ENCODE results near the gene DYSF. TPM values are rescaled to one million over a fixed set of nuclear protein-coding genes. Genes with fewer than 3 reads are reported as not detected.

The DYSF gene
- polyA plus RNA-seq, 1 donor from 2014 or later = 0.04 TPM

DNA sequence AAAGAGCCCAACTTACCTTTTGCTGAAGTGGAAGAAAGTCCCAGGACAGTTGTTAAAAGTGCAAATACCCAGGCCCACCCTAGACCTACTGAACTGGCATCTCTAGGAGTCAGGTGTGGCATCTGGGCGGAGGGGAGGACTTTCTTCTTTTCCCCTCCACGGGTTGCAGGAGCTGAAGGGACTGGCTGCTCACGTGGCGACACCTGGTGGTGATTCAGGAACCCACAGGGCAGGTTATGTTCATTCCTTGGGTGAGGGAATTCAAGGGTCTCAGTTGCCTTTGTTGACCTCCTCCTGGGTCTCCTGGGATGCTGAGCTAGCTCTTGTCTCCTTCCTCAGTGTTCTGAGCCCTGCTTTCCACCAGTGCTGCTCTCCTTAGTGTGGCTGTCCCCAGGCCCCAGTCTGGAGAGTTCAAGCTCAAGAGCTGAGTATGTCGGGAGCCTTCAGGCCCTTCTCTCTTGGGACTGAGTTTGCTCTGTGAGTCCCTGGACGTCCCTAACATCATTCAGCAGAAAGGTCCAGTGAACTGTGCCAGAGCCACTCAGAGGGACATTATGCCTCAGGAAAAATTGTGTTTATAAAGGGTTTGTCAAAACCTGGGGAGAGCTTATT, 56.9 kb downstream of the DYSF start:
- H3F3A ChIP-seq (ENCODE audit: insufficient read depth, low read length, poor library complexity, severe bottlenecking) = no peaks in the 10 kb centered on the region
- no peaks in the 10 kb centered on the region for H3K27me3 ChIP-seq (ENCODE audit: insufficient read depth, low read depth, low read length)
- H3K9me2 ChIP-seq (ENCODE audit: insufficient read depth, low read length) = no peaks in the 10 kb centered on the region
- H2AFZ ChIP-seq (ENCODE audit: low read depth, low read length) = no peak overlapping the region
- H3K36me3 ChIP-seq (ENCODE audit: insufficient read depth, low read length) = no peaks in the 10 kb centered on the region
- no peaks in the 10 kb centered on the region for H4K20me1 ChIP-seq (ENCODE audit: insufficient read depth)
- TF ChIP-seq, protein P1, sequence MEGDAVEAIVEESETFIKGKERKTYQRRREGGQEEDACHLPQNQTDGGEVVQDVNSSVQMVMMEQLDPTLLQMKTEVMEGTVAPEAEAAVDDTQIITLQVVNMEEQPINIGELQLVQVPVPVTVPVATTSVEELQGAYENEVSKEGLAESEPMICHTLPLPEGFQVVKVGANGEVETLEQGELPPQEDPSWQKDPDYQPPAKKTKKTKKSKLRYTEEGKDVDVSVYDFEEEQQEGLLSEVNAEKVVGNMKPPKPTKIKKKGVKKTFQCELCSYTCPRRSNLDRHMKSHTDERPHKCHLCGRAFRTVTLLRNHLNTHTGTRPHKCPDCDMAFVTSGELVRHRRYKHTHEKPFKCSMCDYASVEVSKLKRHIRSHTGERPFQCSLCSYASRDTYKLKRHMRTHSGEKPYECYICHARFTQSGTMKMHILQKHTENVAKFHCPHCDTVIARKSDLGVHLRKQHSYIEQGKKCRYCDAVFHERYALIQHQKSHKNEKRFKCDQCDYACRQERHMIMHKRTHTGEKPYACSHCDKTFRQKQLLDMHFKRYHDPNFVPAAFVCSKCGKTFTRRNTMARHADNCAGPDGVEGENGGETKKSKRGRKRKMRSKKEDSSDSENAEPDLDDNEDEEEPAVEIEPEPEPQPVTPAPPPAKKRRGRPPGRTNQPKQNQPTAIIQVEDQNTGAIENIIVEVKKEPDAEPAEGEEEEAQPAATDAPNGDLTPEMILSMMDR (IDR thresholded peaks at IDR 0.05; ENCODE audit: poor library complexity, severe bottlenecking) = peak; percentile 89
- TF ChIP-seq EZH2 (IDR thresholded peaks at IDR 0.05; ENCODE audit: borderline replicate concordance, insufficient read depth, low read length, poor library complexity, severe bottlenecking) = no peak
- TF ChIP-seq RAD21 (conservative IDR thresholded peaks at IDR 0.05) = peak; percentile 83
- TF ChIP-seq MXI1 (conservative IDR thresholded peaks at IDR 0.05; ENCODE audit: poor library complexity, severe bottlenecking) = no peak
- no peak for TF ChIP-seq POLR2AphosphoS5 (IDR thresholded peaks at IDR 0.05)
- TF ChIP-seq EP300 (conservative IDR thresholded peaks at IDR 0.05; ENCODE audit: poor library complexity, severe bottlenecking) = no peak
- TF ChIP-seq SMC3 (conservative IDR thresholded peaks at IDR 0.05; ENCODE audit: poor library complexity) = peak; percentile 93
- TF ChIP-seq TAF1 (IDR thresholded peaks at IDR 0.05; ENCODE audit: low read depth) = no peak
- TF ChIP-seq, protein P2, sequence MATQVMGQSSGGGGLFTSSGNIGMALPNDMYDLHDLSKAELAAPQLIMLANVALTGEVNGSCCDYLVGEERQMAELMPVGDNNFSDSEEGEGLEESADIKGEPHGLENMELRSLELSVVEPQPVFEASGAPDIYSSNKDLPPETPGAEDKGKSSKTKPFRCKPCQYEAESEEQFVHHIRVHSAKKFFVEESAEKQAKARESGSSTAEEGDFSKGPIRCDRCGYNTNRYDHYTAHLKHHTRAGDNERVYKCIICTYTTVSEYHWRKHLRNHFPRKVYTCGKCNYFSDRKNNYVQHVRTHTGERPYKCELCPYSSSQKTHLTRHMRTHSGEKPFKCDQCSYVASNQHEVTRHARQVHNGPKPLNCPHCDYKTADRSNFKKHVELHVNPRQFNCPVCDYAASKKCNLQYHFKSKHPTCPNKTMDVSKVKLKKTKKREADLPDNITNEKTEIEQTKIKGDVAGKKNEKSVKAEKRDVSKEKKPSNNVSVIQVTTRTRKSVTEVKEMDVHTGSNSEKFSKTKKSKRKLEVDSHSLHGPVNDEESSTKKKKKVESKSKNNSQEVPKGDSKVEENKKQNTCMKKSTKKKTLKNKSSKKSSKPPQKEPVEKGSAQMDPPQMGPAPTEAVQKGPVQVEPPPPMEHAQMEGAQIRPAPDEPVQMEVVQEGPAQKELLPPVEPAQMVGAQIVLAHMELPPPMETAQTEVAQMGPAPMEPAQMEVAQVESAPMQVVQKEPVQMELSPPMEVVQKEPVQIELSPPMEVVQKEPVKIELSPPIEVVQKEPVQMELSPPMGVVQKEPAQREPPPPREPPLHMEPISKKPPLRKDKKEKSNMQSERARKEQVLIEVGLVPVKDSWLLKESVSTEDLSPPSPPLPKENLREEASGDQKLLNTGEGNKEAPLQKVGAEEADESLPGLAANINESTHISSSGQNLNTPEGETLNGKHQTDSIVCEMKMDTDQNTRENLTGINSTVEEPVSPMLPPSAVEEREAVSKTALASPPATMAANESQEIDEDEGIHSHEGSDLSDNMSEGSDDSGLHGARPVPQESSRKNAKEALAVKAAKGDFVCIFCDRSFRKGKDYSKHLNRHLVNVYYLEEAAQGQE (IDR thresholded peaks at IDR 0.05; ENCODE audit: borderline replicate concordance) = no peak
- no peak overlapping the region for H3K4me3 ChIP-seq (ENCODE audit: low read length)
- H3K9me3 ChIP-seq (ENCODE audit: low read length) = no peaks in the 10 kb centered on the region
- no peak overlapping the region for H3K9ac ChIP-seq (ENCODE audit: low read length)
- no peaks in the 10 kb centered on the region for H3K79me2 ChIP-seq (replicated peaks; ENCODE audit: insufficient read depth, low read length)
- no peak overlapping the region for H3K4me2 ChIP-seq (ENCODE audit: low read length)
- no peak overlapping the region for H3K27ac ChIP-seq (ENCODE audit: low read length)

DNA sequence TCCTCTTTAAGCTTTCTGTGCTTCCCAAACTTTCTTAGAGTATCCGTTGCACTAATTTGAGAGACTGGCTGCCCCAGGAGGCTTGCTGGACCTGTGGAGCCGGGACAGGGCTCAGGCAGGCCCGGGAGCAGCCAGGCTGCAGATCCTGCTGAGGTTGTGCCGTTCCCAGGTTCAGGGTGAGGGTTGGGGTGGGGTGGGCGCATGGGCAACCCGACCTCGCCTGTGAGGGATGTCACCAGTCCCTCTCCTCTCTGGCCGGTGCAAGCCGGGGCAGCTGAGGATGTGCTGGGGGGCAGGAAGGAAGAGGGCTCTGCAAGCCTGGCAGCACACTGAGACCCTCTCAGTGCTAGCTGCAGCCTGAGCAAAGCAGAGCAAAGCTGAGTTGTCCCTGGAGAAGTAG, 57.6 kb downstream of the DYSF start:
- Histone ChIP-seq H4K20me1 (ENCODE audit: insufficient read depth) (no peaks in the 10 kb centered on the region), H3K9me3 (ENCODE audit: low read length) (no peaks in the 10 kb centered on the region), H3F3A (ENCODE audit: insufficient read depth, low read length, poor library complexity, severe bottlenecking) (no peaks in the 10 kb centered on the region), H3K79me2 (replicated peaks; ENCODE audit: insufficient read depth, low read length) (no peaks in the 10 kb centered on the region), H3K27me3 (ENCODE audit: insufficient read depth, low read depth, low read length) (no peaks in the 10 kb centered on the region), H3K9ac (ENCODE audit: low read length) (no peak overlapping the region), H3K9me2 (ENCODE audit: insufficient read depth, low read length) (no peaks in the 10 kb centered on the region), H3K27ac (ENCODE audit: low read length) (no peak overlapping the region), H3K36me3 (ENCODE audit: insufficient read depth, low read length) (no peaks in the 10 kb centered on the region), H3K4me3 (ENCODE audit: low read length) (no peak overlapping the region), H2AFZ (ENCODE audit: low read depth, low read length) (no peak overlapping the region), H3K4me2 (ENCODE audit: low read length) (no peak overlapping the region)
- no peak for TF ChIP-seq EP300 (conservative IDR thresholded peaks at IDR 0.05; ENCODE audit: poor library complexity, severe bottlenecking)
- no peak for TF ChIP-seq MXI1 (conservative IDR thresholded peaks at IDR 0.05; ENCODE audit: poor library complexity, severe bottlenecking)

All from neural cell (in vitro differentiated cells).